ENCODE data around the gene PDLIM5. TPM values are rescaled to one million over a fixed set of nuclear protein-coding genes. Genes with fewer than 3 reads are reported as not detected.

Gene PDLIM5
- polyA plus RNA-seq, 1 donor (not counting 4 experiments of a cell fraction or from before 2014, with no cell fraction given), result 112 TPM

GRCh38 chr4:94561249-94562024 is 109.7 kb downstream of the PDLIM5 start:
- no peaks in the 10 kb centered on the region for H3K9me3 ChIP-seq (ENCODE audit: control insufficient read depth, low read depth, low read length)
- no peak overlapping the region for H3K4me3 ChIP-seq (ENCODE audit: control insufficient read depth in 2 of 3, extremely low read depth in 1 of 3, insufficient read depth in 2 of 3, low read depth in 1 of 3, low read length in 3 of 3)
- no peak overlapping the region for H3K4me2 ChIP-seq (ENCODE audit: control insufficient read depth, extremely low read depth, insufficient read depth, low read depth, low read length)
- TF ChIP-seq CTCF (optimal IDR thresholded peaks at IDR 0.05 in 1 of 3, IDR thresholded peaks at IDR 0.05 in 1 of 3, conservative IDR thresholded peaks at IDR 0.05 in 1 of 3; ENCODE audit: extremely low read depth in 1 of 3, insufficient read depth in 2 of 3, low read length in 3 of 3) (no peak), EZH2 (IDR thresholded peaks at IDR 0.05; ENCODE audit: low read length) (no peak)
- no peaks in the 10 kb centered on the region for H3K27me3 ChIP-seq (ENCODE audit: control insufficient read depth, extremely low read depth, insufficient read depth, low read length)
- no peaks in the 10 kb centered on the region for H3K36me3 ChIP-seq (ENCODE audit: control insufficient read depth in 2 of 2, extremely low read depth in 1 of 2, insufficient read depth in 2 of 2, low read length in 2 of 2)
- no peak overlapping the region for H3K9ac ChIP-seq (ENCODE audit: control insufficient read depth, extremely low read depth, insufficient read depth, low read length)
- no peak overlapping the region for H2AFZ ChIP-seq (ENCODE audit: control insufficient read depth, low read length)
- DNase-seq (ENCODE audit: low read depth, low spot score), result no peak
- no peak overlapping the region for H3K27ac ChIP-seq (ENCODE audit: control insufficient read depth, insufficient read depth, low read length)
- H4K20me1 ChIP-seq (ENCODE audit: control insufficient read depth, extremely low read depth, insufficient read depth, low read length), result no peaks in the 10 kb centered on the region
- H3K9me1 ChIP-seq (ENCODE audit: control insufficient read depth, extremely low read depth, insufficient read depth, low read length), result peaks cover 3% of the 10 kb centered on the region
- peaks cover 43% of the 10 kb centered on the region for H3K79me2 ChIP-seq (ENCODE audit: control insufficient read depth, insufficient read depth, low read length)
- dilution Hi-C loops (cut with MboI; ENCODE audit: extremely low pct_ligation_motif_present, low sequenced_read_pairs), result no loop called here
- H3K4me1 ChIP-seq (ENCODE audit: control insufficient read depth, extremely low read depth, insufficient read depth, low read length), result peaks cover 29% of the 10 kb centered on the region
- FAIRE-seq, result no peak

GRCh38 chr4:94562285-94562684 is 110.5 kb downstream of the PDLIM5 start:
- no peaks in the 10 kb centered on the region for H3K27me3 ChIP-seq (ENCODE audit: control insufficient read depth, extremely low read depth, insufficient read depth, low read length)
- no peak overlapping the region for H3K27ac ChIP-seq (ENCODE audit: control insufficient read depth, insufficient read depth, low read length)
- H3K36me3 ChIP-seq (ENCODE audit: control insufficient read depth in 2 of 2, extremely low read depth in 1 of 2, insufficient read depth in 2 of 2, low read length in 2 of 2), result no peaks in the 10 kb centered on the region
- no peaks in the 10 kb centered on the region for H4K20me1 ChIP-seq (ENCODE audit: control insufficient read depth, extremely low read depth, insufficient read depth, low read length)
- no peak overlapping the region for H3K4me2 ChIP-seq (ENCODE audit: control insufficient read depth, extremely low read depth, insufficient read depth, low read depth, low read length)
- H2AFZ ChIP-seq (ENCODE audit: control insufficient read depth, low read length), result no peak overlapping the region
- peaks cover 3% of the 10 kb centered on the region for H3K9me1 ChIP-seq (ENCODE audit: control insufficient read depth, extremely low read depth, insufficient read depth, low read length)
- H3K79me2 ChIP-seq (ENCODE audit: control insufficient read depth, insufficient read depth, low read length), result peaks cover 45% of the 10 kb centered on the region
- H3K4me3 ChIP-seq (ENCODE audit: control insufficient read depth in 2 of 3, extremely low read depth in 1 of 3, insufficient read depth in 2 of 3, low read depth in 1 of 3, low read length in 3 of 3), result no peak overlapping the region
- DNase-seq (ENCODE audit: low read depth, low spot score), result no peak
- H3K4me1 ChIP-seq (ENCODE audit: control insufficient read depth, extremely low read depth, insufficient read depth, low read length), result peaks cover 29% of the 10 kb centered on the region
- H3K9ac ChIP-seq (ENCODE audit: control insufficient read depth, extremely low read depth, insufficient read depth, low read length), result no peak overlapping the region
- no peaks in the 10 kb centered on the region for H3K9me3 ChIP-seq (ENCODE audit: control insufficient read depth, low read depth, low read length)
- TF ChIP-seq CTCF (optimal IDR thresholded peaks at IDR 0.05 in 1 of 3, IDR thresholded peaks at IDR 0.05 in 1 of 3, conservative IDR thresholded peaks at IDR 0.05 in 1 of 3; ENCODE audit: extremely low read depth in 1 of 3, insufficient read depth in 2 of 3, low read length in 3 of 3), result no peak
- no peak for TF ChIP-seq EZH2 (IDR thresholded peaks at IDR 0.05; ENCODE audit: low read length)
- FAIRE-seq, result no peak
- dilution Hi-C loops (cut with MboI; ENCODE audit: extremely low pct_ligation_motif_present, low sequenced_read_pairs), result no loop called here
